SK-N-SH (cell line): ENCODE measurements around the gene CLMP. TPM values are rescaled to one million over a fixed set of nuclear protein-coding genes. Genes with fewer than 3 reads are reported as not detected.

Experiments used
- CTCF ChIA-PET: fragments of 300-600, 350-600 bp; formaldehyde crosslinking; extraction: SDS; loops from one replicate; lab custom pipeline; 2021; lab: Yijun Ruan, JAX
- POLR2A ChIA-PET: fragments of 350-600 bp; sonication (Branson Sonifier 250); formaldehyde crosslinking; extraction: SDS; loops from one replicate; lab custom pipeline; 2020; ENCODE audit warnings: antibody characterized with exemption, inconsistent platforms; lab: Yijun Ruan, JAX
- DNase-seq: peaks from one replicate; pipeline ENCODE4 v3.0.0; 2012
- H2AFZ ChIP-seq: fragments of 200-600 bp; sonication (generic); 2 replicates; pipeline ENCODE4 v1.8.1; 2016; ENCODE audit warnings: antibody characterized with exemption, mild to moderate bottlenecking, low read depth
- H3F3A ChIP-seq: fragments of 200-600 bp; sonication (generic); replicated peaks from 2 replicates; pipeline ENCODE3; 2016; ENCODE audit warnings: antibody characterized with exemption, mild to moderate bottlenecking; ENCODE audit not compliant: insufficient read depth
- H3K27ac ChIP-seq, 2 experiments: fragments of 200-500 bp in 1 of 2; fragments of 200-600 bp in 1 of 2; sonication (Bioruptor generic) in 1 of 2; sonication (generic), shearing (Covaris generic) in 1 of 2; 2 replicates each; pipeline versions ENCODE4 v1.5.1 to v1.6.1; 2014 to 2016; ENCODE audit warnings: low read depth in 2 of 2, inconsistent platforms in 1 of 2, low read length in 1 of 2, mild to moderate bottlenecking in 1 of 2, mixed read lengths in 1 of 2
- H3K27me3 ChIP-seq: fragments of 200-600 bp; sonication (generic), shearing (Covaris generic); 2 replicates; pipeline ENCODE4 v1.6.1; 2016; ENCODE audit warnings: mixed run types; ENCODE audit not compliant: insufficient read depth
- H3K36me3 ChIP-seq, 2 experiments: fragments of 200-500 bp in 1 of 2; fragments of 200-600 bp in 1 of 2; sonication (Bioruptor generic) in 1 of 2; sonication (generic) in 1 of 2; replicated peaks in 1 of 2; 2 replicates each; pipeline versions ENCODE3 to v1.5.1; 2014 to 2016; ENCODE audit warnings: low read length in 1 of 2, mild to moderate bottlenecking in 1 of 2; ENCODE audit not compliant: insufficient read depth in 2 of 2, control insufficient read depth in 1 of 2
- H3K4me1 ChIP-seq, 2 experiments: fragments of 200-500 bp in 1 of 2; fragments of 200-600 bp in 1 of 2; sonication (Bioruptor generic) in 1 of 2; sonication (generic), shearing (Covaris generic) in 1 of 2; 2 replicates each; pipeline versions ENCODE4 v1.5.1 to v1.6.1; 2014 to 2016; ENCODE audit warnings: low read depth in 1 of 2, low read length in 1 of 2, mixed run types in 1 of 2; ENCODE audit not compliant: insufficient read depth in 2 of 2, control insufficient read depth in 1 of 2
- H3K4me2 ChIP-seq: fragments of 200-600 bp; sonication (generic), shearing (Covaris generic); 2 replicates; pipeline ENCODE4 v1.6.1; 2017; ENCODE audit warnings: mixed run types
- H3K4me3 ChIP-seq, 2 experiments: fragments of 200-500 bp in 1 of 2; fragments of 200-600 bp in 1 of 2; sonication (Bioruptor generic) in 1 of 2; sonication (generic), shearing (Covaris generic) in 1 of 2; 2 replicates each; pipeline versions ENCODE4 v1.5.1 to v1.8.1; 2014 to 2016; ENCODE audit warnings: low read depth in 2 of 2, inconsistent platforms in 1 of 2, low read length in 1 of 2, mild to moderate bottlenecking in 1 of 2, mixed read lengths in 1 of 2, moderate library complexity in 1 of 2
- H3K79me2 ChIP-seq: fragments of 200-600 bp; sonication (generic); 2 replicates; pipeline ENCODE4 v1.8.1; 2017; ENCODE audit warnings: mild to moderate bottlenecking; ENCODE audit not compliant: insufficient read depth
- H3K9ac ChIP-seq: fragments of 200-600 bp; sonication (generic); 2 replicates; pipeline ENCODE4 v1.6.1; 2017; ENCODE audit warnings: mixed run types
- H3K9me2 ChIP-seq: fragments of 200-600 bp; sonication (generic); 2 replicates; pipeline ENCODE4 v1.6.1; 2017; ENCODE audit warnings: mixed run types
- H3K9me3 ChIP-seq: fragments of 200-600 bp; sonication (generic); 2 replicates; pipeline ENCODE4 v1.6.1; 2017; ENCODE audit warnings: mixed run types, mild to moderate bottlenecking, moderate library complexity
- H4K20me1 ChIP-seq: fragments of 200-600 bp; sonication (generic); 2 replicates; pipeline ENCODE4 v1.6.1; 2017; ENCODE audit warnings: mild to moderate bottlenecking, mixed run types; ENCODE audit not compliant: insufficient read depth
- EP300 ChIP-seq, 2 experiments: IDR thresholded peaks; 2 replicates each; pipeline versions ENCODE4 v1.4.0 to v1.6.1; 2012; ENCODE audit warnings: borderline replicate concordance in 1 of 2, low read depth in 1 of 2, low read length in 1 of 2
- FOSL2 ChIP-seq: IDR thresholded peaks from 2 replicates; pipeline ENCODE4 v1.4.0; 2012; ENCODE audit warnings: low read depth, mild to moderate bottlenecking, moderate library complexity, borderline replicate concordance
- FOXM1 ChIP-seq: IDR thresholded peaks from 2 replicates; pipeline ENCODE4 v1.4.0; 2012; ENCODE audit warnings: low read depth, mild to moderate bottlenecking
- JUND ChIP-seq: IDR thresholded peaks from 2 replicates; pipeline ENCODE4 v1.4.0; 2012
- NRF1 ChIP-seq: IDR thresholded peaks from 2 replicates; pipeline ENCODE4 v1.6.1; 2012; ENCODE audit warnings: low read depth, mild to moderate bottlenecking, low read length
- POLR2AphosphoS5 ChIP-seq: IDR thresholded peaks from 2 replicates; pipeline ENCODE4 v1.6.1; 2012; ENCODE audit warnings: low read depth, low read length
- RFX5 ChIP-seq: IDR thresholded peaks from 2 replicates; pipeline ENCODE4 v1.6.1; 2012; ENCODE audit warnings: mild to moderate bottlenecking, improper control_type of control experiment, low read length
- RXRA ChIP-seq: IDR thresholded peaks from 2 replicates; pipeline ENCODE4 v1.4.0; 2012; ENCODE audit warnings: low read depth, mild to moderate bottlenecking, borderline replicate concordance
- WGBS: methylation state at CpG from one replicate; pipeline ENCODE4 v1.1.6; 2017; ENCODE audit warnings: low lambda C conversion rate; 5-methylcytosine and 5-hydroxymethylcytosine counted together
- polyA plus RNA-seq, 3 experiments: library from polyadenylated mRNA; depleted of rRNA; stranded (reverse); fragments of >200 nt; gene quantifications; 2 replicates each; pipeline ENCODE4 v1.2.3, GENCODE V29; 2012
- TF ChIP-seq, protein P1 (sequence below): IDR thresholded peaks from 2 replicates; pipeline ENCODE4; 2012
- TF ChIP-seq, protein P2 (sequence below): fragments of 150-350 bp; IDR thresholded peaks from 2 replicates; pipeline ENCODE4 v1.6.1; 2016; ENCODE audit warnings: mild to moderate bottlenecking, low read depth, low read length
- TF ChIP-seq, protein P3 (sequence below): IDR thresholded peaks from 2 replicates; pipeline ENCODE4 v1.6.1; 2012; ENCODE audit warnings: mild to moderate bottlenecking, low read depth, low read length, moderate library complexity
- TF ChIP-seq, protein P4 (sequence below): IDR thresholded peaks from 2 replicates; pipeline ENCODE4 v1.4.0; 2012; ENCODE audit warnings: low read depth
- TF ChIP-seq, protein P5 (sequence below): fragments of 200-600 bp; sonication (generic); IDR thresholded peaks from 2 replicates; pipeline ENCODE4 v1.6.1; 2017; ENCODE audit warnings: antibody characterized with exemption, mild to moderate bottlenecking, moderate library complexity

CLMP gene
- polyA plus RNA-seq, 1 of the 3 experiments (the other 2 are of a cell fraction), result 61.9 TPM

DNA sequence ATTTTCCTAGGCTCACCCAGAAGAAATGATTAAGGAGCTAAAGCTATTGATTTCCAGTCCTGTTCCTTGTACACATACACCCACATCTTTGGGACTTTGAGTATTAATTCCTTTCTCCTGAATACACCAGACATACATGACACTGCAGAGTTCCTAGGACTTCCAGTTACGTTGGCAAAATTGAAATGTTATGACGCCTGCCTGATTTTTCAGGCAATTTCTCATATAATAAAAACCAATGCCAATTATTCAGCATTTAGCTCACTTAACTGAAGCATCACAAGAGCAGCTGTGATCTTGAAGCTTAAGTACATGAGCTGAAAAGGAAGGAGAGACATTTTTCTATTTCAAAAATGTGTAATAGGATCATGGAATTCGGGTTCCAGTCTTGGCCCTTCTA lies 4.5 kb downstream of the CLMP start (continued):
- TF ChIP-seq, protein P1, sequence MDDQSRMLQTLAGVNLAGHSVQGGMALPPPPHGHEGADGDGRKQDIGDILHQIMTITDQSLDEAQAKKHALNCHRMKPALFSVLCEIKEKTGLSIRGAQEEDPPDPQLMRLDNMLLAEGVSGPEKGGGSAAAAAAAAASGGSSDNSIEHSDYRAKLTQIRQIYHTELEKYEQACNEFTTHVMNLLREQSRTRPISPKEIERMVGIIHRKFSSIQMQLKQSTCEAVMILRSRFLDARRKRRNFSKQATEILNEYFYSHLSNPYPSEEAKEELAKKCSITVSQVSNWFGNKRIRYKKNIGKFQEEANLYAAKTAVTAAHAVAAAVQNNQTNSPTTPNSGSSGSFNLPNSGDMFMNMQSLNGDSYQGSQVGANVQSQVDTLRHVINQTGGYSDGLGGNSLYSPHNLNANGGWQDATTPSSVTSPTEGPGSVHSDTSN, result no peak
- TF ChIP-seq RXRA (no peak), RFX5 (no peak)
- TF ChIP-seq, protein P2, sequence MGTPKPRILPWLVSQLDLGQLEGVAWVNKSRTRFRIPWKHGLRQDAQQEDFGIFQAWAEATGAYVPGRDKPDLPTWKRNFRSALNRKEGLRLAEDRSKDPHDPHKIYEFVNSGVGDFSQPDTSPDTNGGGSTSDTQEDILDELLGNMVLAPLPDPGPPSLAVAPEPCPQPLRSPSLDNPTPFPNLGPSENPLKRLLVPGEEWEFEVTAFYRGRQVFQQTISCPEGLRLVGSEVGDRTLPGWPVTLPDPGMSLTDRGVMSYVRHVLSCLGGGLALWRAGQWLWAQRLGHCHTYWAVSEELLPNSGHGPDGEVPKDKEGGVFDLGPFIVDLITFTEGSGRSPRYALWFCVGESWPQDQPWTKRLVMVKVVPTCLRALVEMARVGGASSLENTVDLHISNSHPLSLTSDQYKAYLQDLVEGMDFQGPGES, result no peak
- TF ChIP-seq, protein P3, sequence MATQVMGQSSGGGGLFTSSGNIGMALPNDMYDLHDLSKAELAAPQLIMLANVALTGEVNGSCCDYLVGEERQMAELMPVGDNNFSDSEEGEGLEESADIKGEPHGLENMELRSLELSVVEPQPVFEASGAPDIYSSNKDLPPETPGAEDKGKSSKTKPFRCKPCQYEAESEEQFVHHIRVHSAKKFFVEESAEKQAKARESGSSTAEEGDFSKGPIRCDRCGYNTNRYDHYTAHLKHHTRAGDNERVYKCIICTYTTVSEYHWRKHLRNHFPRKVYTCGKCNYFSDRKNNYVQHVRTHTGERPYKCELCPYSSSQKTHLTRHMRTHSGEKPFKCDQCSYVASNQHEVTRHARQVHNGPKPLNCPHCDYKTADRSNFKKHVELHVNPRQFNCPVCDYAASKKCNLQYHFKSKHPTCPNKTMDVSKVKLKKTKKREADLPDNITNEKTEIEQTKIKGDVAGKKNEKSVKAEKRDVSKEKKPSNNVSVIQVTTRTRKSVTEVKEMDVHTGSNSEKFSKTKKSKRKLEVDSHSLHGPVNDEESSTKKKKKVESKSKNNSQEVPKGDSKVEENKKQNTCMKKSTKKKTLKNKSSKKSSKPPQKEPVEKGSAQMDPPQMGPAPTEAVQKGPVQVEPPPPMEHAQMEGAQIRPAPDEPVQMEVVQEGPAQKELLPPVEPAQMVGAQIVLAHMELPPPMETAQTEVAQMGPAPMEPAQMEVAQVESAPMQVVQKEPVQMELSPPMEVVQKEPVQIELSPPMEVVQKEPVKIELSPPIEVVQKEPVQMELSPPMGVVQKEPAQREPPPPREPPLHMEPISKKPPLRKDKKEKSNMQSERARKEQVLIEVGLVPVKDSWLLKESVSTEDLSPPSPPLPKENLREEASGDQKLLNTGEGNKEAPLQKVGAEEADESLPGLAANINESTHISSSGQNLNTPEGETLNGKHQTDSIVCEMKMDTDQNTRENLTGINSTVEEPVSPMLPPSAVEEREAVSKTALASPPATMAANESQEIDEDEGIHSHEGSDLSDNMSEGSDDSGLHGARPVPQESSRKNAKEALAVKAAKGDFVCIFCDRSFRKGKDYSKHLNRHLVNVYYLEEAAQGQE, result no peak

DNA sequence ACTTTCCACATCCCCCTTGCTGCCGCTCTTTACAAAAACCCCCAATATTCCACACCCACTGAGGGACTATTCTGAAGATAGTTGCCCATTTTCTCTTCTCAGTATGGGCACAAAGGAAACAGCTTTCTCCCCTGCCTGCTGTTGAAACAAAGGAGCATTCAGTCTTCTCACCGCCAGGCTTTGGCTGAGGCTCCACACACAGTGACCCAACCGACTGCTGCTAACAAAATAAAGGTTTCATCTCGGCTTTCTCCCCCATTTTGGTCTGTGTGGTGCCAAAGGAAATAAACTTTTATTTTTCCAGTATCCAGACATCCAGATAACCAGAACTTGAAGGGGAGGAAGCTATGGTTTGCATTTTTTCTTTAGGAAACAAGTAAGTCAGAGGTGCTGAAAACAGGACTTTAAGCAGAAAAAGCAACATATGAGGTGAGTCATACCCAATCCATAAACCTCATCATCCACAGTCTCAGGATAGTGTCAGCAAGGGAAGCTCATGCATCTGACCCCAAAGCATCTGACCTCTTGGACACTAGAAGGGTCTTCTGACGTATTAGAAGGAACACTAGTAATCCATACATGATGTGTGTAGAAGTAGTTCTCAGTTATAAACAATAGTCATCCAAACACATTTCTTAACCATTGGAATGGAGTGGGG lies 6.4 kb downstream of the CLMP start:
- Histone ChIP-seq H3F3A (peaks cover 42% of the 10 kb centered on the region), H3K36me3 (peaks cover 18 to 23% of the 10 kb centered on the region in 2 experiments), H3K4me1 (peaks cover 35 to 65% of the 10 kb centered on the region in 2 experiments), H3K27ac (peak overlapping the region; percentile 67 to 95), H3K9me3 (no peaks in the 10 kb centered on the region), H3K4me2 (peak overlapping the region; percentile 74), H3K9me2 (no peaks in the 10 kb centered on the region), H2AFZ (peak overlapping the region; percentile 29; the same call in 1 of the 2 replicates), H3K27me3 (no peaks in the 10 kb centered on the region), H3K79me2 (peaks cover 85% of the 10 kb centered on the region), H4K20me1 (no peaks in the 10 kb centered on the region), H3K4me3 (peak overlapping the region in 1 of 2 experiments; percentile 41; a peak in 3 of 4 replicates), H3K9ac (peak overlapping the region; percentile 68)
- ChIA-PET CTCF (interaction anchor here (0.9 to 1.7 kb wide), 6 partner anchors 24 to 134 kb away, joined by 3 to 5 read pairs (median 4); no protein-coding TSS in a partner anchor), POLR2A (interaction anchor here (1.1 kb wide), 2 partner anchors 14 to 51 kb away, joined by 4 to 8 read pairs; no protein-coding TSS in a partner anchor)
- DNase-seq, result no peak
- 19% methylated on average over 5 of the region's 5 CpGs for WGBS
- TF ChIP-seq RXRA (0 out of 2 replicates have a peak, but pooled peaks have one; percentile 46), FOXM1 (no peak), NRF1 (no peak), FOSL2 (peak; percentile 76), POLR2AphosphoS5 (peak; percentile 64), EP300 (IDR thresholded peaks at IDR 0.05; ENCODE audit: borderline replicate concordance in 1 of 2, low read depth in 1 of 2, low read length in 1 of 2) (peak in 1 of 2 experiments; percentile 71; a peak in 2 of 4 replicates), JUND (peak; percentile 81)
- TF ChIP-seq, protein P4, sequence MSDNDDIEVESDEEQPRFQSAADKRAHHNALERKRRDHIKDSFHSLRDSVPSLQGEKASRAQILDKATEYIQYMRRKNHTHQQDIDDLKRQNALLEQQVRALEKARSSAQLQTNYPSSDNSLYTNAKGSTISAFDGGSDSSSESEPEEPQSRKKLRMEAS, result peak; percentile 57; the same call in 1 of the 2 replicates
- TF ChIP-seq, protein P2, result no peak
- TF ChIP-seq, protein P3, result 0 out of 2 replicates have a peak, but pooled peaks have one; percentile 8
- TF ChIP-seq, protein P5, sequence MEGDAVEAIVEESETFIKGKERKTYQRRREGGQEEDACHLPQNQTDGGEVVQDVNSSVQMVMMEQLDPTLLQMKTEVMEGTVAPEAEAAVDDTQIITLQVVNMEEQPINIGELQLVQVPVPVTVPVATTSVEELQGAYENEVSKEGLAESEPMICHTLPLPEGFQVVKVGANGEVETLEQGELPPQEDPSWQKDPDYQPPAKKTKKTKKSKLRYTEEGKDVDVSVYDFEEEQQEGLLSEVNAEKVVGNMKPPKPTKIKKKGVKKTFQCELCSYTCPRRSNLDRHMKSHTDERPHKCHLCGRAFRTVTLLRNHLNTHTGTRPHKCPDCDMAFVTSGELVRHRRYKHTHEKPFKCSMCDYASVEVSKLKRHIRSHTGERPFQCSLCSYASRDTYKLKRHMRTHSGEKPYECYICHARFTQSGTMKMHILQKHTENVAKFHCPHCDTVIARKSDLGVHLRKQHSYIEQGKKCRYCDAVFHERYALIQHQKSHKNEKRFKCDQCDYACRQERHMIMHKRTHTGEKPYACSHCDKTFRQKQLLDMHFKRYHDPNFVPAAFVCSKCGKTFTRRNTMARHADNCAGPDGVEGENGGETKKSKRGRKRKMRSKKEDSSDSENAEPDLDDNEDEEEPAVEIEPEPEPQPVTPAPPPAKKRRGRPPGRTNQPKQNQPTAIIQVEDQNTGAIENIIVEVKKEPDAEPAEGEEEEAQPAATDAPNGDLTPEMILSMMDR, result peak; percentile 28; the same call in 1 of the 2 replicates
